Measurements from ENCODE around the gene TRIM2. TPM values are rescaled to one million over a fixed set of nuclear protein-coding genes. Genes with fewer than 3 reads are reported as not detected.

TRIM2 gene
- total RNA-seq, 6 donors from 2014 or later = 17.6 to 45.1 (median 30.2) TPM

GRCh38 chr4:153297116-153297515 is 92.9 kb downstream of the TRIM2 start:
- H3K4me3 ChIP-seq = no peak overlapping the region
- no peak for TF ChIP-seq POLR2A (IDR thresholded peaks at IDR 0.05)
- TF ChIP-seq EP300 (IDR thresholded peaks at IDR 0.05) = no peak
- no peak for TF ChIP-seq CTCF (IDR thresholded peaks at IDR 0.05)
- no peak for TF ChIP-seq POLR2AphosphoS5 (IDR thresholded peaks at IDR 0.05)
- H3K27ac ChIP-seq = no peak overlapping the region
- H3K36me3 ChIP-seq = peaks cover 0 to 23% (median 0%) of the 10 kb centered on the region in 4 donors
- H3K9me3 ChIP-seq = peaks cover 0 to 6% (median 3%) of the 10 kb centered on the region in 4 donors
- WGBS, 2 donors = 71 to 86% methylated on average over 8 of the region's 8 CpGs
- ATAC-seq (ENCODE audit: low FRiP score in 2 of 2) (no peak), DNase-seq (peak; percentile 16 to 32)
- peaks cover 0 to 12% (median 6%) of the 10 kb centered on the region in 4 donors for H3K4me1 ChIP-seq
- H3K27me3 ChIP-seq = no peaks in the 10 kb centered on the region

GRCh38 chr4:153310793-153311192 is 106.5 kb downstream of the TRIM2 start:
- H3K4me1 ChIP-seq = no peaks in the 10 kb centered on the region
- H3K36me3 ChIP-seq = peaks cover 0 to 3% (median 0%) of the 10 kb centered on the region in 4 donors
- no peak for ATAC-seq (ENCODE audit: low FRiP score in 2 of 2)
- no peaks in the 10 kb centered on the region for H3K27me3 ChIP-seq
- no peak overlapping the region for H3K27ac ChIP-seq
- 77 to 92% methylated on average over 1 of the region's 1 CpG for WGBS, 2 donors
- TF ChIP-seq EP300 (IDR thresholded peaks at IDR 0.05) = no peak
- no peak for TF ChIP-seq CTCF (IDR thresholded peaks at IDR 0.05)
- no peak overlapping the region for H3K4me3 ChIP-seq
- no peaks in the 10 kb centered on the region for H3K9me3 ChIP-seq
- DNase-seq = no peak

GRCh38 chr4:153314915-153315314 is 110.7 kb downstream of the TRIM2 start:
- DNase-seq = no peak
- Histone ChIP-seq H3K9me3 (no peaks in the 10 kb centered on the region), H3K27ac (no peak overlapping the region), H3K27me3 (no peaks in the 10 kb centered on the region), H3K4me1 (no peaks in the 10 kb centered on the region), H3K4me3 (no peak overlapping the region), H3K36me3 (peaks cover 0 to 10% (median 0%) of the 10 kb centered on the region in 4 donors)
- no peak for ATAC-seq (ENCODE audit: low FRiP score in 2 of 2)
- WGBS, 2 donors = 94% methylated on average over 1 of the region's 1 CpG
- TF ChIP-seq POLR2A (IDR thresholded peaks at IDR 0.05) (no peak), EP300 (IDR thresholded peaks at IDR 0.05) (no peak), CTCF (IDR thresholded peaks at IDR 0.05) (no peak), POLR2AphosphoS5 (IDR thresholded peaks at IDR 0.05) (no peak)

GRCh38 chr4:153318696-153319320 is 114.6 kb downstream of the TRIM2 start:
- TF ChIP-seq POLR2AphosphoS5 (IDR thresholded peaks at IDR 0.05) = no peak
- TF ChIP-seq EP300 (IDR thresholded peaks at IDR 0.05) = no peak
- TF ChIP-seq CTCF (IDR thresholded peaks at IDR 0.05) = peak; percentile 18 to 59 (median 48)
- DNase-seq = no peak
- Histone ChIP-seq H3K4me3 (no peak overlapping the region), H3K36me3 (peaks cover 0 to 27% (median 5%) of the 10 kb centered on the region in 4 donors), H3K4me1 (no peaks in the 10 kb centered on the region), H3K27ac (no peak overlapping the region), H3K9me3 (no peaks in the 10 kb centered on the region), H3K27me3 (no peaks in the 10 kb centered on the region)
- peak in 1 of 2 donors; percentile 73 for ATAC-seq (ENCODE audit: low FRiP score in 2 of 2)
- 76 to 79% methylated on average over 2 of the region's 2 CpGs for WGBS, 2 donors

- Histone ChIP-seq H3K4me1 (no peaks in the 10 kb centered on the region), H3K9me3 (no peaks in the 10 kb centered on the region), H3K36me3 (peaks cover 0 to 18% (median 5%) of the 10 kb centered on the region in 4 donors), H3K4me3 (no peak overlapping the region), H3K27ac (no peak overlapping the region), H3K27me3 (no peaks in the 10 kb centered on the region)
- whole genome bisulfite sequencing, 2 donors = 82% methylated on average over 6 of the region's 6 CpGs
- TF ChIP-seq EP300 (IDR thresholded peaks at IDR 0.05) = no peak
- TF ChIP-seq POLR2A (IDR thresholded peaks at IDR 0.05) = no peak
- no peak for TF ChIP-seq POLR2AphosphoS5 (IDR thresholded peaks at IDR 0.05)
- TF ChIP-seq CTCF (IDR thresholded peaks at IDR 0.05) = no peak
- no peak for DNase-seq
- ATAC-seq (ENCODE audit: low FRiP score in 2 of 2) = no peak
These were observed 118.5 kb downstream of the TRIM2 start for GRCh38 chr4:153322791-153323190.

Measured in upper lobe of left lung (tissue), 6 donors.